GM10248 (cell line): ENCODE results near the gene EFCC1.

Experiments
- CTCF ChIA-PET: fragments of 300-600 bp; sonication (Branson Sonifier 250); formaldehyde crosslinking; extraction: SDS; loops from one replicate; lab custom pipeline; 2021; ENCODE audit warnings: antibody characterized with exemption; lab: Yijun Ruan, JAX
- POLR2A ChIA-PET: fragments of 350-650 bp; sonication (Branson Sonifier 250); formaldehyde crosslinking; extraction: SDS; loops from one replicate; lab custom pipeline; 2020; ENCODE audit warnings: antibody characterized with exemption; lab: Yijun Ruan, JAX
- DNase-seq: peaks from one replicate; pipeline ENCODE4 v3.0.0; 2012; ENCODE audit errors: extremely low spot score
- TF ChIP-seq, protein P1 (sequence below): IDR thresholded peaks from 2 replicates; pipeline ENCODE4 v1.5.1; 2012; ENCODE audit warnings: mild to moderate bottlenecking, low read depth; ENCODE audit errors: extremely low read depth, missing control alignments, control extremely low read depth

Gene EFCC1

DNA sequence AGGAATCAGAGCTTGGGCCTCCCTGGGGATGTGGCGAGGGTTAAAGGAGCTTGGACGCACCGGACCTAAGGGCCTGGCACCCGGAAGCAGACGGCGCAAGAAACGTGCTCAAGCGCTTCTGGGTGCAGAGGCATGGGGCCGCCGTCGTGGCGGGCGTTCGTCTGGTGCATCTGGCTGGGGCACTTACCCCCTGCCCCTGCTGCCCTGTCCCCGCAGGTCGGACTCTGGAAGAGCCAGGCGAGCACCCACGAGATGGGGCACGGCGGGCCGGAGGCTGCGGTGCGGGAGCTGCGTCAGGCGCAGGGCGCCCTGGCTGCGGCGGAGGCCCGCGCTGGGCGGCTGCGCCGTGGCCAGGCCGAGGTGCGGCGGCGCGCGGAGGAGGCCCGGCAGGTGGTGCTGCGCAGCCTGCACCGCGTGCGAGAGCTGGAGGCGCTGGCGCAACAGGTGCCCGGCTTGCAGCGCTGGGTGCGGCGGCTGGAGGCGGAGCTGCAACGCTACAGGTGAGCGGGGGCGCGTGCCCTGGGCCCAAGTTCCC is 2.5 kb downstream of the EFCC1 start:
- no peak for DNase-seq
- CTCF ChIA-PET, result interaction anchor here (1.0 kb wide), 1 partner anchor 9 kb away, joined by 3 read pairs; the partner anchor contains the start of gene CFAP92
- POLR2A ChIA-PET, result no interaction called here
- TF ChIP-seq, protein P1, sequence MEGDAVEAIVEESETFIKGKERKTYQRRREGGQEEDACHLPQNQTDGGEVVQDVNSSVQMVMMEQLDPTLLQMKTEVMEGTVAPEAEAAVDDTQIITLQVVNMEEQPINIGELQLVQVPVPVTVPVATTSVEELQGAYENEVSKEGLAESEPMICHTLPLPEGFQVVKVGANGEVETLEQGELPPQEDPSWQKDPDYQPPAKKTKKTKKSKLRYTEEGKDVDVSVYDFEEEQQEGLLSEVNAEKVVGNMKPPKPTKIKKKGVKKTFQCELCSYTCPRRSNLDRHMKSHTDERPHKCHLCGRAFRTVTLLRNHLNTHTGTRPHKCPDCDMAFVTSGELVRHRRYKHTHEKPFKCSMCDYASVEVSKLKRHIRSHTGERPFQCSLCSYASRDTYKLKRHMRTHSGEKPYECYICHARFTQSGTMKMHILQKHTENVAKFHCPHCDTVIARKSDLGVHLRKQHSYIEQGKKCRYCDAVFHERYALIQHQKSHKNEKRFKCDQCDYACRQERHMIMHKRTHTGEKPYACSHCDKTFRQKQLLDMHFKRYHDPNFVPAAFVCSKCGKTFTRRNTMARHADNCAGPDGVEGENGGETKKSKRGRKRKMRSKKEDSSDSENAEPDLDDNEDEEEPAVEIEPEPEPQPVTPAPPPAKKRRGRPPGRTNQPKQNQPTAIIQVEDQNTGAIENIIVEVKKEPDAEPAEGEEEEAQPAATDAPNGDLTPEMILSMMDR, result no peak

DNA sequence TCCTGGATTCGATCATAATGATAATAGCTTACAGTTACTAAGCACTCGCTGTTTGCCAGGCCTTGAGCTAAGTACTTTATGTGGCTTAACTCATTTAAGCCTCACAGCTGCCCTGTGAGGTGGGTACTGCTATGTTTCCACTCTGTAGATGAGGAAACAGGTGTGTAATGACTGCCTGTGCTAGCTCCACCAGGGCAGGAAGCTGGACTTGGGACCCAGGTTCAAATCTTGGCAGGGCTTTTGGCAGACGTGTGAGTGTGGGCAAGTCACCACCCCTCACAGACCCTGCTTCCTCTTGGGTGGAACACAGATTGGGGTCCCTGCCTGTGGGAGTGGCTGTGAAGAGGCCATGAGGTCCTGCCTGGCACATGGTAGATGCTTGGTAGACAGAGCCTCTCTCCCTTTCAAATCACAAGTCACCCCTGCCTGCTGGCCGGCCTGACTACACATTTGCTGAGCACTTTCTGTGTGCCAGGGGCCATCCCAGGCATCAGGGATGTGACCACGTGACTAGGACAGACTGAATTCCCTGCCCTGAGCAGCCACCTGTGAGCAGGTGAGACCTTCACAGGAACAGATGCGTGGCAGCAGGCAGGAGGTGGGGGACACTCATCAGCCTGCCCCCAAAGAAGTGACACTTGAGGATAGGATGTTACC is 3.7 kb downstream of the EFCC1 start:
- TF ChIP-seq, protein P1, result no peak
- ChIA-PET POLR2A (interaction anchor here (0.7 kb wide), 1 partner anchor 157 kb away, joined by 3 read pairs; no protein-coding TSS in a partner anchor), CTCF (interaction anchor here (0.8 to 1.3 kb wide), 3 partner anchors 10 to 240 kb away, joined by 3 read pairs; partner anchors contain the start of gene CFAP92)
- DNase-seq, result no peak

DNA sequence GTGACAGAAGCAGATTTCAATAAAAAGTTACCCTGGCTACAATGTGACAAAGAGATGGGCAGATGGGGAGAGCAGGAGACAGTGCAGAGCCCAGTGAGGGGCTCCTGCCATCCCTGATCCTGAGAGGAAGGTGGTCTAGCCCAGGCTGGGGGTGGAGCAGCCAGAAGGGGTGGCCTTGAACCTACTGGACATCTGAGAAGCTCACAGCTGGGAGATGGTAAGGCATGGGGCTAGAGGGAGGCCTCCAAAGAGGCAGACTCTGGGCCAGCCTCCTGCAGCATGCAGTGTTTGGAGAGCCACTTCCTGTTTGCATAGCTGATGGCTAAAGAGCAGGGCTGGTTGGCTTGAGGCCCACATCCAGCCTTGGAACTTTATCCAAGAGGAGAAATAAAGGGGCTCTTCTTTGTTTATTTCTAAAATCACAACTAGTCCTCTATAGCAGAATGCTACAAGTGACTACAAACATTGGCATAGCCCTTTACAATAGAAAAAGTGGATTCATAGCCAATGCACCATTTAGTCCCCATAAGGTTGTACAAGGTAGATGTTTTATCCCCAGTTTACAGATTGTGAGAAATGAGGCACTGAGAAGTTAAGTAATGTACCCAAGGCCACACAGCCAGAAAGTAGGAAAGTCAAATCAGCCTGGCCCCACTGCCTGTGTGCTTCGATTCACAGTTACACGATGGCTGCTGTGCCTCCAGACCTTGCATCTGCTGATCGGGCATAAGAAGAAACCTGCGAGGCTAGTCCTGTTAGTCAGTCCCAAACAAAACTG is 4.6 kb downstream of the EFCC1 start:
- ChIA-PET POLR2A (no interaction called here), CTCF (interaction anchor here (1.3 kb wide), 1 partner anchor 21 kb away, joined by 3 read pairs; no protein-coding TSS in a partner anchor)
- no peak for DNase-seq
- TF ChIP-seq, protein P1, result no peak

DNA sequence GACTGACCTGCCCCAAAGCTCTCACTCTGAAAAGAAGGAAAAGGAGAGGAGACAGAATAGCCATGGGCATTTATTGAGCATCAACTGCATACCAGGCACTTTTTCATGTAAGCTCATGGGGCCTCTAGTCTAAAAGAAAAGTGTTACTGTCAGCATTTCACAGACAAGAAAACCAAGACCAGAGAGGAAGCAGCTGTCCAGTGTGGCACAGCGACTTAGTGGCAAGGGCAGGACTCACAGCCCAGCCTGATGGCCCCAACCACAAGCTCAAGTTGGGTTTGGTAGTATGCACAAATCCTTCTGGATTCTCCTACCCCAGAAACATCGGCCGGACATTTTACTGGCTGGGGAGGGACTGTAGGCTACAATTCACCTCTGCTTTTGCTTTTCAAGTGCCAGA is 5.8 kb downstream of the EFCC1 start:
- no peak for DNase-seq
- POLR2A ChIA-PET, result no interaction called here
- TF ChIP-seq, protein P1, result no peak
- CTCF ChIA-PET, result interaction anchor here (0.8 to 2.1 kb wide), 3 partner anchors 23 to 47 kb away, joined by 3 to 8 read pairs (median 6); no protein-coding TSS in a partner anchor

DNA sequence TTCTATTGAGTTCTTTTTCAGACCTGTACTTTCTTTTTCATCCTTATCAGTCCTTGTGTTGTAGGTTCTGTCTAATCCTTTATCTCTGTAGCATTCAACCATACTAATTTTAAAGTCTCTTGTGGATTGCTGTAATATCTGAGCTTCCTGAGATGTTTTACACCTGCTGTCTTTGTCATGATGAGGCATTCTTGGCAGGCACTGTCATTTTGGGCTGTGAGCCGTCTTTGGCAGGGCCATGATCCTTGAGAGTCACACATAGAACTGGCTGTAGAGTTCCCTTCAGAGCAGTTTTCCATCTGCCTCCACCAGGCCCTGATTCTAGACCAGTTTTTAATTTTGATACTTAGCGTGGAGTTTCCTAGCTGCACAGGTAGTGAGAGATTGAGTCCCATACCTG is 6.7 kb downstream of the EFCC1 start:
- DNase-seq, result no peak
- ChIA-PET CTCF (interaction anchor here (1.1 to 2.1 kb wide), 6 partner anchors 9 to 238 kb away, joined by 3 to 8 read pairs (median 4); no protein-coding TSS in a partner anchor), POLR2A (no interaction called here)
- TF ChIP-seq, protein P1, result no peak

DNA sequence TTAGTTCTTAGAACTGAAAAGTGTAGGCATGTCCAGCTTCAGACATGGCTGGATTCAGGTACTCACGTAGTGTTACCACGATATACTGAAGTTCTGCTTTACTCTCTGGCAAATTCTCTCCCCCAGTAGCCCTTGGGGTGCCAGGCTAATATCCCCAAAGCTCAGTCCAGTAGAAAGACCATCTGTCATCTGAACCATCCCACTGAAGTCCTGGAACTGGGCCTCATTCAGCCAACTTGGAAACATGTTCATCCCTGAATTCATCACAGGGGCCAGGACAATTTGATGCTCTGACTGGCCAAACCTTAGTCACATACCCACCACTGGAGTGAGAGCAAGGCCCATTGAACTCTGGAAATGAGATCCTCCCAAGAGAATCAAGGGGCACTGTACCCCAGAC is 8.2 kb downstream of the EFCC1 start:
- ChIA-PET CTCF (interaction anchor here (1.3 to 2.1 kb wide), 5 partner anchors 7 to 236 kb away, joined by 3 to 8 read pairs (median 4); no protein-coding TSS in a partner anchor), POLR2A (no interaction called here)
- TF ChIP-seq, protein P1, result no peak
- no peak for DNase-seq
